Fibroblast of the aortic adventitia (primary cell): ENCODE data around the gene KIN. TPM values are rescaled to one million over a fixed set of nuclear protein-coding genes. Genes with fewer than 3 reads are reported as not detected.
A peak's percentile ranks its signal among the peaks of the same experiment; 100 is the strongest.

Experiments used
- DNase-seq: peaks from one replicate; pipeline ENCODE4 v3.0.0-alpha.2; 2010; ENCODE audit warnings: low read depth
- H3K4me3 ChIP-seq: 2 replicates; pipeline ENCODE4 v1.5.1; 2011; ENCODE audit warnings: low read depth, mild to moderate bottlenecking, control low read depth, low read length, moderate library complexity
- total RNA-seq: library from RNA; depleted of rRNA; stranded (reverse); fragments of >200 nt; gene quantifications from 2 replicates; pipeline ENCODE4 v1.2.3, GENCODE V29; 2012; ENCODE audit warnings: low replicate concordance
- TF ChIP-seq, protein P1 (sequence below): IDR thresholded peaks from 2 replicates; pipeline ENCODE4 v1.5.1; 2011; ENCODE audit warnings: mild to moderate bottlenecking, low read length, control low read depth, inconsistent platforms; ENCODE audit not compliant: insufficient read depth

KIN gene
- total RNA-seq, 1 donor = 7.0 TPM

DNA sequence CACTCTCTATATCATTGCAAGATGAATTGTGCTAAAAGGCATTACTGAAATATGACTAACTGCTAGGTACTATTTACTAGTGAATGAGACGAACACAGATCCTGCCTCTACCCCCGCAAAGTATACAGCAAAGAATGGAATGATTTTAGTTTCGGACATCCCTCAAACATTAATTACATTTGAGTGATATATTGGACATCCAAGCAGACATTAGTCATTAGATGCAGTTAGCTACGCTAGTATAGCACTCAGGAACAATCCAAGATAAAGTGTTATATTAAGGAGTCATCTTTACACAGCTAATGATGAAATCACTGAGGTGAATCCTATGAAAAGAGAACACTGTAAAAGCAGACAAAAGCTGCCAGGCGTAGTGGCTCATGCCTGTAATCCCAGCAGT lies 23.2 kb upstream of the KIN start:
- no peak overlapping the region for H3K4me3 ChIP-seq
- DNase-seq = no peak
- TF ChIP-seq, protein P1, sequence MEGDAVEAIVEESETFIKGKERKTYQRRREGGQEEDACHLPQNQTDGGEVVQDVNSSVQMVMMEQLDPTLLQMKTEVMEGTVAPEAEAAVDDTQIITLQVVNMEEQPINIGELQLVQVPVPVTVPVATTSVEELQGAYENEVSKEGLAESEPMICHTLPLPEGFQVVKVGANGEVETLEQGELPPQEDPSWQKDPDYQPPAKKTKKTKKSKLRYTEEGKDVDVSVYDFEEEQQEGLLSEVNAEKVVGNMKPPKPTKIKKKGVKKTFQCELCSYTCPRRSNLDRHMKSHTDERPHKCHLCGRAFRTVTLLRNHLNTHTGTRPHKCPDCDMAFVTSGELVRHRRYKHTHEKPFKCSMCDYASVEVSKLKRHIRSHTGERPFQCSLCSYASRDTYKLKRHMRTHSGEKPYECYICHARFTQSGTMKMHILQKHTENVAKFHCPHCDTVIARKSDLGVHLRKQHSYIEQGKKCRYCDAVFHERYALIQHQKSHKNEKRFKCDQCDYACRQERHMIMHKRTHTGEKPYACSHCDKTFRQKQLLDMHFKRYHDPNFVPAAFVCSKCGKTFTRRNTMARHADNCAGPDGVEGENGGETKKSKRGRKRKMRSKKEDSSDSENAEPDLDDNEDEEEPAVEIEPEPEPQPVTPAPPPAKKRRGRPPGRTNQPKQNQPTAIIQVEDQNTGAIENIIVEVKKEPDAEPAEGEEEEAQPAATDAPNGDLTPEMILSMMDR = no peak

DNA sequence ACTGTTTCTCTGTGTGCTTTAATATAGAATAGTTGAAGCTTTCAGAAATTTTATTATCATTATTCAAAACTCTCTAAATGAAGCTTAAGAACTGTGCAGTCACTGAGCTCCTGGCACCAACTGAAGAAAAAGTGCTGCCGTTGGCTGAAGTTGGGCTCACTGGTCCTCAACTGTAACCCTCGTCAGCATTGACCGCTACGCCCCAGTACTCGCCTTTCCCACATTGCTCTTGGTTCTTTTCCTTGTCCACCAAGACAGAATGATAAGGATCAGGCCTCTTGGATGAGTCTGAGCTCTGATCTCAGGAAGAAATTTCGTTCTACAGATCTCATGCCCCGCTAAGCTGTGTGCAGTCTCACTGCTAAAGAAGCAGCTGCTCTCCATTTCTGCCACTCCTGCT lies 22.6 kb upstream of the KIN start:
- no peak overlapping the region for H3K4me3 ChIP-seq
- TF ChIP-seq, protein P1 = no peak
- DNase-seq = no peak

DNA sequence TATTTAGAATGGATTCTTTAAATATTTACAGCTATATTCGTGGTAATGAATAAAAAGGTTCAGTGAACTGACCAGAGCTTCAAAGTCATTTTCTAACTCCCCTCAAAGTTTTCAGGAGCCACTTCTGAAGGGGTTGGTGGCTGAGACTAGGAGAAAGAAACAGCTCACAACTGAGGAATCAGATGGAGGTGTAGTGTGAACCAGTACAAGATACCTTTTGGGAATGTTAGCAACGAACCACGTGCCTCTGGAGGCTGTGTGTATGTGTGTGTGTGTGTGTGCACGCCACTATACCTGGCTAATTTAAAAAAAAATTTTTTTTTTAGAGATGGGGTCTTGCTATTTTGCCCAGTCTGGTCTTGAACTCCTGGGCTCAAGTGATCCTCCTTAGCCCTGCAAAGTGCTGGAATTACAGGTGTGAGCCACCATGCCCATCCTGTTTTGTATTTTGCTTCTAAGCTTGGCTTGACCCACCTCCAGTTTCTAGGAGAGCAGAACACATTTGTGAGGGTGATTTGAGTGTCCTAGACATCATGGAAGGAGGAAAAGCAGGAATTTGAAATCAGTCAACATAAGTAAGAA lies 21.0 kb upstream of the KIN start:
- no peak for DNase-seq
- H3K4me3 ChIP-seq = no peak overlapping the region
- TF ChIP-seq, protein P1 = no peak

DNA sequence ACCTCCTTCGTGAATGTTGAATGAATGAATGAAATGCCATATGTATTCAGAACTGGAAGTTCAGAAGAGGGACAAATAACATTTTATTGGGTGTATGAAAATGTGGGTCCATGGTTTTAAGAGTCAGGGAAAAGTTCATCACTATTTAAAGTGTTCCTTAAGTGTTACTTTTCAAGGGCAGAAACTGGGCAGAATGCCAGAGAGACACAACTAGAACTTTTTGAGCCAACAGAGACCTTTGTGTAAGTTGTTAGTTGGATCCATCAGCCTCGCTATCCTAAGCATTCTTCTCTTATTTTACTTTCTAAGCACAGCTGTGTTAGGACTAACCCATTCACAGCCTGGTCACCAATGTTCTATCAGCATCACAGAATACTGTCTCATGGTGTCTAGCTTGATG lies 16.9 kb upstream of the KIN start:
- DNase-seq = no peak
- TF ChIP-seq, protein P1 = no peak
- no peak overlapping the region for H3K4me3 ChIP-seq

DNA sequence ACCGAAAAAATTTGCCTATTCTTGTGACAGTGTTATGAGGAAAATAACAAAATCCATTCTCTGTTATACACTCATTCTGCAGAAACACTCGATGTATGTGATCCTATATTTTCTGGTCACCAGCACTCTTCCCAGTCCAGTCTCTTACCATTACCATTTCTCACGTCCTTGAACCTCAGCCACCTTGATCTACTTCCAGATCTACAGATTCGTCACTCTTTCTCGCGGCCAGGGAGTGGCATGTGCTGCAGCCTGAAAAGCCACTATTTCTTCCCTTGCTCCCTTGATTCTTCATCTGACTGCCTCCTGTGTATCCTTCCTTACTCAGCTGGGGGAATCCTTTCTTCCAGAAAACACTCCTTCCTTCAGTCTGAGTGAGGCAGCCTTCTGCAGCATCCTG lies 16.4 kb upstream of the KIN start:
- TF ChIP-seq, protein P1 = no peak
- DNase-seq = no peak
- no peak overlapping the region for H3K4me3 ChIP-seq

GRCh38 chr10:7802606-7803005 lies 14.8 kb upstream of the KIN start:
- H3K4me3 ChIP-seq = no peak overlapping the region
- TF ChIP-seq, protein P1 = no peak
- no peak for DNase-seq

- no peak overlapping the region for H3K4me3 ChIP-seq
- DNase-seq = peak; percentile 88
- TF ChIP-seq, protein P1 = no peak
Observed at GRCh38 chr10:7797582-7797981, 9.8 kb upstream of the KIN start.
